Endometrial microvascular endothelial cells (primary cell): Measurements from ENCODE around the gene ZNF831. TPM values are rescaled to one million over a fixed set of nuclear protein-coding genes. Genes with fewer than 3 reads are reported as not detected.

Experiments used
- in situ Hi-C: cut with HindIII; loops from 2 replicates; pipeline ENCODE4 v1.10.0; 2017; ENCODE audit warnings: low sequenced_read_pairs, low pct_unique_long_range_greater_than_20kb; ENCODE audit errors: inconsistent ontology term
- total RNA-seq: library from RNA; depleted of rRNA; stranded (reverse); fragments of >200 nt; gene quantifications from one replicate; pipeline ENCODE4 v1.2.3, GENCODE V29; 2015; ENCODE audit errors: inconsistent ontology term

Gene ZNF831
- total RNA-seq, result not detected

- in situ Hi-C loops, result no loop called here
These were observed at the start of gene ZNF831 for GRCh38 chr20:59163631-59164530. TSS of gene ZNF831 (plus strand) at chr20:59163821. CDS start at chr20:59191020, 27,199 bp downstream.

- in situ Hi-C loops, result no loop called here
These were observed 46.1 kb upstream of the ZNF831 start for GRCh38 chr20:59117526-59117925.

DNA sequence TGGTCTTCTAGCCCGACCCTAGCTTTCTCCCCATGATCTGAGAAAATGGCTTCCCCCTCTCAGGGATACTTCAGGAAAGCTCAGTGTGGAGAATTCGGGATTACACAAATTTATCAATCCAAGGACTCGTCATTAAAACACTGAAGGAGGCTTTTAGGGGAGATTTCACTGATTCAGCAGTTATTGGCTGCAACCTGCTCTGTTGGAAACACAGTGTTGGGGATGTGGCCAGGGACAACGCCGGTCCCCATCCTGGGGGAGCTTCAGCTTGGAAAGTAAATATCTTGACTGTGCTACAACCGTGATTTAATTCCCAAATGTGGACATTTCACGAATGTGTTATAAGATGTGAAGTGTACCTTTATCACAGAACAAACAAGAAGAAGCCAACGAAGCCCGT lies 44.8 kb upstream of the ZNF831 start:
- in situ Hi-C loops, result no loop called here

DNA sequence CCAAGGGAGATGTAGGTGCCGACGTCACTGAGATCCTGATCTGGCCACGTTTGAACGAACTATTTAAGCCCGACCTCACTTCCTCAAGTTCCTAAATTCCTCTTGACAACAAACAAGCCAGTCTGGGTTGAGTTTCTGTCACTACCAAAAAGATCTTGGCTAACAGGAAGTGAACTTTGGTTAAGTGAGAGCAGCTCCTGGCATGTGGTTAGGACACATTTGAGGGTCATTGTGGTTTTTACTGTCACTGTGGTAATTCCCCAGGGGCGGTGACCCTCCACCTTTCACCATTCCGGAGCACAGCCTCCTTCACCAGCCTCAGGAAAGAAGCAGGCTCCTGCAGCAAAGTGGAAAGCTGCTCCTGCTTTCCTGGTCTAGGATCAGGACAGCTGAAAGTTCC lies 43.1 kb upstream of the ZNF831 start:
- in situ Hi-C loops, result no loop called here

DNA sequence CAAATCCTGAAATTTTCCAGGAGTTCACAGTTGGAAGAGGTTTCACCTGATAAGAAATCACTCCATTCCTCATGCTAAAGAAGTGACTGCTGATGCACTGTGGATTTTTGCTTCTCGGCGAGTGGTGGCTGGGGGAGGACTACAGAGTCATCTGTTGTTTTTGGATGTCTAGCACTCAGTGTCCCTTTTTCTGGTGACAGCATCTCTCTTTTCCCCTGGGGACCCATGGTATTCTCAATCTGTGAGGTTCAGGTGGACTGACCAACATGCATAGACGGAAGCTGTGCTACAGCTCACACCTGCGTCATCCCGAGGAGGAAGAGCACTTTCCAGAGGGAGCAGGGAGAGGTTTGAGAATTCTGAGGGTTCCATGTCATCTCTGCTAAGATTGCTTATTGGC lies 42.7 kb upstream of the ZNF831 start:
- in situ Hi-C loops, result no loop called here

DNA sequence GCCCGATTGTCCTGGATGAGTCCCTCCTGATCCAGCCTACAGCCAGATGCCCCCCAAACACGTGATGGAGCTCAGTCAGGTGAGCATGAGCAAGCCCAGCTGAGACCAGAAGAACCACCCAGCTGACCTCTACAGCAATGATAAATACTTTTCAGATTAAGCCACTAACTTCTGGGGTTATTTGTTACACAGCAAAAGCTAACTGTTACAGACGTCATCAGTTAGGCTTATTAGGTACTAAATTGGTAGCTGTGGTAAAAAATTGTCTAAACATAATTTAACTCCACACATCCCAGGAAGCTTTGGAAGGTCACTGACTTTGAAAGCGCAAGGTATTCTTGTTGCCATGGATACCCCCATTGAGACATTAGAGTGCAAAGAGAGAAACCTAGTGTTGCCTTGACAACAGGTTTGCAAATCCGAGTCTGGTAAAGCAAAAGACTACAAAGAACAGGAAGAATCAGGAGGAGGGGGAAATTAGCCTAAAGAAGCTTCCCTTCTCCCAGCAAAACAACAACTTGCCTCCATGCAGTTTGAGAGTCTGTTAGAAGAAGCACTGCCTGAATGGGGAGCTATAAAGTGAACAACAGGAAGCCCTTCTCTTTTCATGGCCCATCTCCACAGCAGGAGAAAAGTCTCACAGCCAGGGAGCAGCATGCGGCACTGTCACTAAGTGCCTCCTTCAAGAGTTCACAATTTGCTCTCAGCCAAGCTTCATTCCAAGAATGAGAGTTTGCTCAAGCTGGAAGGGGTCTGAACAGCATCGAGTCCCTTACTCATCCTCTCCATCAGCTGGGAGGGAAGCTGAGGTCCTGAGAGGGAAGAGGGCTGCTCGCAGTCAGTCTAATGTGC lies 41.7 kb upstream of the ZNF831 start:
- in situ Hi-C loops, result no loop called here

GRCh38 chr20:59122566-59122919 lies 41.1 kb upstream of the ZNF831 start:
- in situ Hi-C loops, result no loop called here

- in situ Hi-C loops, result no loop called here
These were observed 40.5 kb upstream of the ZNF831 start for GRCh38 chr20:59123011-59123677.

GRCh38 chr20:59123678-59124255 lies 39.9 kb upstream of the ZNF831 start:
- in situ Hi-C loops, result no loop called here

GRCh38 chr20:59124296-59125029 lies 39.2 kb upstream of the ZNF831 start:
- in situ Hi-C loops, result no loop called here

- in situ Hi-C loops, result no loop called here
These were observed 38.3 kb upstream of the ZNF831 start for GRCh38 chr20:59125332-59125731.

- in situ Hi-C loops, result no loop called here
These were observed 37.8 kb upstream of the ZNF831 start for GRCh38 chr20:59125836-59126235.

DNA sequence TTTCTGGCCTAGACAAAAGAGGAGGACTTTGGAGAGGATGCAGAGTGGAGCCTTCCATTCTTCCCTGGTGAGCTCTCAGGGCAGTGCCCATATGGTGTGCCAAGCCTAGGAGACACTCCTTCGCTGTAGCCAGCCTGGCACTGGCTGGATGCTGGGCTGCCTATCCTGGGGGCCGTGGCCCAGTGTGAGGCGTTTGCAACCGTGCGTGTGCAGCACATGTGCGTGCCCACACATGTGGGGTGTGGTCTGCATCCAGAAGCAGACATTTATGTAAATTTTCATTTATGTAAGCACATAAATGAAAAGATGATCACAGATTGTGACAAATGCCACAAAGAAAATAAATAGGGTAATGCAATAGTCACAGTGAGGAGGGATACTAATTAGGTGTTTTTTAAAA lies 35.8 kb upstream of the ZNF831 start:
- in situ Hi-C loops, result no loop called here

GRCh38 chr20:59131551-59132285 lies 31.9 kb upstream of the ZNF831 start:
- in situ Hi-C loops, result no loop called here

DNA sequence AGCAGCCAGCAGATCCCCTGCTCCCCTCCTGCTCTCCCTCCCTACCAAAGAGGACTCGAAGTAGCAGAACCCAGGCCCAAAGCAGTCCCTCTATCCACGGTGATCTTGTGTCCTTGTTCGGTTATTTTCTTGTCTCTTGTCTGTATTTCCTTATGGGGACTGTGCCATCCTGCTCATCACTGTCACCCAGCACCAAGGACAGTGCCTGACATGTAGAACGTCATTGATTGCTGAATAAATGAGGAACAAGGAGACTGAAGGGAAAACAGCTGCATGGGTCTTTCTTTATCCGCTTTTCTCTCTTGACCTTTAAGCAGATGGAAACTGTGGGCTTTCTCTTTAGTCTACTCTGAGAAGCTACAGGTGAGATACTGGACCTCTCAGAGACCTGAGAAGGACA lies 29.4 kb upstream of the ZNF831 start:
- in situ Hi-C loops, result no loop called here

DNA sequence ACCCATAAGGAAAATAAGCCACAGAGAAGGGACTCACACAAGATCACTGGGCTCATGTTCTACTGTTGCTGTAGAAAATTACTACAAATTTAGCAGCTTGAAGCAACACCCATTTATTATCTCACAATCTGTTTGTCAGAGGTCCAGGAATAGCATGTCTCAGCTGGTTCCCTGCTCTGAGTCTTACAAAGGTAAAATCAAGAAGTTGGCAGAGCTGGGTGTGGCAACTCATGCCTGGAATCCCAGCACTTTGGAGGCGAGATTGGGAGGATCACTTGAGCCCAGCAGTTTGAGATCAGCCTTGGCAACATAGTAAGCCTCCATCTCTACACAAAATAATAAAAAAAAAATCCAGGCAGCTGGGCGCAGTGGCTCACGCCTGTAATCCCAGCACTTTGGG lies 28.5 kb upstream of the ZNF831 start:
- in situ Hi-C loops, result no loop called here

DNA sequence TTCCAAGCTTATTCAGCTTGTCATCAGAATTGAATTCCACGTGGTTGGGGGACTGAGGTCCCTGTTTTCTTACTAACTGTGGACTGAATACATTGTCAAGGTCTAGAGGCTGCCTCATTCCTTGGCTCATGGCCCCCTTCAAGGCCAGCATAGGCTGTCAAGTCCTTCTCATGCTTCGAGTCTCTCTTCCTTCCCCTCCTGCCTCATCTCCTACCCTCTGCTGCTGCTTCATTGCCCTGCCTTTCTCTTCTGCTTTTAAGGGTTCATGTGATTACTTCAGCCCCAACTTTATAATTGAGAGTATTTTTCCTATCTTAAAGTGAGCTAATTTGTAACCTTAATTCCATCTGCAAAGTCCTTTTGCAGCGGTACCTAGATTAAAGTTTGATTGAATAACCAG lies 27.6 kb upstream of the ZNF831 start:
- in situ Hi-C loops, result no loop called here

DNA sequence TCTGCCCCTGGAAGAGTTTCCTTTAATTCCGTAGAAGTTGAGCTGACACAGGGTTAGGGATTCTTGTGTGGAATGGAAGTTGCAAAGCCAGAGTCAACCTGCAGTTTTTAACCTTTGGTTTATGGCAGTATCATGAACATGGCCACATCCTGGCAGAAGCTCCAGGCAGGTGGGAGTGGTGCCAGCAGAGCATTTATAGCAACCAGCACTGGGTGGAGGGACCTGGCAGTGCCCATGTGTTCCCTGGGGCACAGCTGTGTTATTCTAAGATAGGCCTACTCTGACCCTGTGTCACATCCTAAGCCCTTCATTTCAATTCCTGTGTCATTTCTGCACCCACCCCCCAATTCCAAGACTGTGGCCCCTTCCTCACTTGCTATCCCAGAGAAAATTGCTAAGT lies 26.1 kb upstream of the ZNF831 start:
- in situ Hi-C loops, result no loop called here
